ENCODE results near the gene RPL41. TPM values are rescaled to one million over a fixed set of nuclear protein-coding genes. Genes with fewer than 3 reads are reported as not detected.

Gene RPL41
- polyA plus RNA-seq, 3 donors = 4,378 to 5,767 (median 5,294) TPM

- peak; percentile 93 to 99 (median 97) for DNase-seq (ENCODE audit: extremely low read depth in 1 of 11, low read depth in 9 of 11, low spot score in 4 of 11)
These were observed 41.8 kb downstream of the RPL41 start, which contains the start of gene MYL6 for GRCh38 chr12:56158029-56158925. MYL6 (plus strand) TSS chr12:56158359; CDS start chr12:56158402, 43 bp downstream.

GRCh38 chr12:56158926-56159461 lies 42.6 kb downstream of the RPL41 start:
- peak in 6 of 11 donors; percentile 38 to 59 (median 50) for DNase-seq (ENCODE audit: extremely low read depth in 1 of 11, low read depth in 9 of 11, low spot score in 4 of 11)

- no peak for DNase-seq (ENCODE audit: extremely low read depth in 1 of 11, low read depth in 9 of 11, low spot score in 4 of 11)
These were observed 43.2 kb downstream of the RPL41 start for GRCh38 chr12:56159482-56160192.

- no peak for DNase-seq (ENCODE audit: extremely low read depth in 1 of 11, low read depth in 9 of 11, low spot score in 4 of 11)
These were observed 43.8 kb downstream of the RPL41 start for GRCh38 chr12:56160193-56160763.

GRCh38 chr12:56160894-56161689 lies 44.7 kb downstream of the RPL41 start:
- no peak for DNase-seq (ENCODE audit: extremely low read depth in 1 of 11, low read depth in 9 of 11, low spot score in 4 of 11)

DNA sequence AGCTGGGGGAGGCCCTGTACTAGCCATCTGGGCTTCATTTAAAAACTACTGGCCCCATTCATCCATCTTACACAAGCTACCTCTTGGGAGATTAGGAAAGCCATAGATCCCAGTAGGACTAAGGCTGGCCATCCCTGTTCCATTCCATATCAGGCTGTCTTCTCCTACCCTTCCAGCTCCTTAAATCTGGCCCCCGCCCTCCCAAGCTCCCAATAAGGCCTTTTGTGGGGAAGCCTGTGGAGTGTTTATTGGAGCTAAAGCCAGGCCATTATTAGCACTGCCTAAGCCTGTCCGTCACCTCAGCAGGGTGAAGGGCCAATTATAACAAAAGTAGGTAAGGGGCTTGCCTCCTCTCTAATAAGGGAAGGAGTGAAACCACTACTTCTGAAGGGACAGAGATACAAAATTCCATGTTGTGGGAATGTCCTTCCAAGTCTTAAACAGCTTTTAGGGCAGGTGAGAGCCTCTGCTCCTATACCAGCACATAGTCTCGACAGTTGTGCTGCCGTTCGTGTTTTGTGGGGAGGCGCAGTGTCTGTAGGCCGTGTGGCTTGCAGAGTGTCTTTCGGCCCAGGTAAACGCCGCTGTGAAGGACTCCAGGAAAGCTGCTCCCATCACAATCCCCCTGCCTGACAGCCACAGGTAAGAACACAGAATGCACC lies 45.4 kb downstream of the RPL41 start:
- DNase-seq (ENCODE audit: extremely low read depth in 1 of 11, low read depth in 9 of 11, low spot score in 4 of 11) = no peak

DNA sequence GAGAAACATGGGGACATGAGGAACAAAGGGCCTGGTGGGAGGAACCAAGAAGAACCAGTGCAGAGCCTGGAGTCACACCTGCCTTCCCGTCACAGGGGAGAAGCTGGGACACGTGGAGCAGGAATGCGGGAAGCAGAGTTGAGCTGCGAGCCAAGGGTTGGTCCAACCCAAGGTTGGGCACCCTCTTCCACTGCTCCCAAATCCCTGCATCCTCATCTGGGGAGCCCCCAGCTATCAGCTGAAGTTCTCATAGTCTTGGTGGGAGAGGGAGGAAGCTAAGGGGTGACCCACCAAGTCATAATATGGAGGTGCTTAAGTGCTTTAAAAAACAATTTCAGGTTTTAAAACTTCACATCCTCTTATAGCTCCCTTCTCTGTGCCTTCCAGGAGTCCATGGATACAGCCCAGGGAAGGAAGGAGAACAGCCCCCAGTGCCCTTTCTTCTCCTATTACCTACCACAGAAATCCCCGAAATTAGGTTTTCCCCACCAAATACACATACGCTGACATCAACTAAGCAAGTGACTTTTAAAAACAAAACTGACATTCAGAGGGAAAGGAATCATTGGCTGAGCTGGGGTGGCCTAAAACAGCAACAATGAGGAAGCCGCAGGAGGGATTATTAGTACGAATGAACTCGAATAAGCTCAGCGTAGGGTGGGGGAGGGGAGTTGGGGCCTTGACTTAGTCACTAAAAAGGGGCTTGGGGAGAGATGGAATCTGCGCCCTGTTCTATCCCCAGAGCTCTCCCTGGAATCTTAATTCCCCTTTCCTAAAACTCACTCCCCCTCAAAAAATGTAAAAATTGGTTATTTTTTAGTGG lies 46.2 kb downstream of the RPL41 start:
- no peak for DNase-seq (ENCODE audit: extremely low read depth in 1 of 11, low read depth in 9 of 11, low spot score in 4 of 11)

- DNase-seq (ENCODE audit: extremely low read depth in 1 of 11, low read depth in 9 of 11, low spot score in 4 of 11) = no peak
These were observed 47.3 kb downstream of the RPL41 start for GRCh38 chr12:56163533-56164344.

- no peak for DNase-seq (ENCODE audit: extremely low read depth in 1 of 11, low read depth in 9 of 11, low spot score in 4 of 11)
These were observed 47.9 kb downstream of the RPL41 start for GRCh38 chr12:56164345-56164729.

DNA sequence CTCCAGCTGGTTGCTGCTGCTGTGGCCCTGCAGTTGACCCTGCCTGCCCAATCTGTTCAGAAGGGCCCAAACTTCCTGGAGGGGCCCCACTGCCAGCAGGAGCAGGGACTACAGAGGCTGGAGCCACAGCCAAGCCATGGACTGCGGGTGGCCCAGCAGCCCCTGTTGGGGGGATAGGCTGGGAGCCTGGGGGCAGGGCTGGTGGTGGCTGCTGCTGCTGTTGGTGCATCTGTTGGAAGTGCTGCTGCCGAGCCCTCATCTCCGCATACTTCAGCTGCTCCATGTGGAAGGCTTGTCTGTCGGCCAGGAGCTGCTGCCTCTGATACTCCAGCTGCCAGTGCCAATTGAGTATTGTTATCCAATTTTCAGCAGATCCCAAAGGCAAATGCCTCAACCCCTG lies 48.9 kb downstream of the RPL41 start:
- no peak for DNase-seq (ENCODE audit: extremely low read depth in 1 of 11, low read depth in 9 of 11, low spot score in 4 of 11)

Other genes starting within 250 kb of the RPL41 start
- gene PYM1, start 188.7 kb upstream of the RPL41 start, polyA plus RNA-seq (ENCODE audit: insufficient read length in 3 of 3) = 10 to 100 TPM; 32.3 to 40.0 (median 37.5) TPM
- gene DGKA, start 185.5 kb upstream of the RPL41 start, polyA plus RNA-seq (ENCODE audit: insufficient read length in 3 of 3) = 10 to 100 TPM; 15.5 to 22.8 (median 19.9) TPM
- 1 to 10 TPM; 3.1 to 5.3 (median 3.4) TPM for gene PMEL, start 150.6 kb upstream of the RPL41 start, polyA plus RNA-seq (ENCODE audit: insufficient read length in 3 of 3)
- 10 to 100 TPM; 59.1 to 65.3 (median 64.1) TPM for gene CDK2, start 149.8 kb upstream of the RPL41 start, polyA plus RNA-seq (ENCODE audit: insufficient read length in 3 of 3)
- gene RAB5B, start 142.6 kb upstream of the RPL41 start, polyA plus RNA-seq (ENCODE audit: insufficient read length in 3 of 3) = 100 to 1,000 TPM; 148 to 170 (median 158) TPM
- gene SUOX, start 119.4 kb upstream of the RPL41 start, polyA plus RNA-seq (ENCODE audit: insufficient read length in 3 of 3) = 10 to 100 TPM; 43.0 to 54.2 (median 47.8) TPM
- gene IKZF4, start 95.6 kb upstream of the RPL41 start, polyA plus RNA-seq (ENCODE audit: insufficient read length in 3 of 3) = 10 to 100 TPM; 16.5 to 21.1 (median 16.6) TPM
- 100 to 1,000 TPM; 121 to 498 (median 375) TPM for gene RPS26, start 74.7 kb upstream of the RPL41 start, polyA plus RNA-seq (ENCODE audit: insufficient read length in 3 of 3)
- gene ERBB3, start 36.5 kb upstream of the RPL41 start, polyA plus RNA-seq (ENCODE audit: insufficient read length in 3 of 3) = 100 to 1,000 TPM in 1 of 3 donors, 10 to 100 TPM in 2; 73.5 to 119 (median 96.1) TPM
- gene PA2G4, start 12.1 kb upstream of the RPL41 start, polyA plus RNA-seq (ENCODE audit: insufficient read length in 3 of 3) = 100 to 1,000 TPM; 138 to 175 (median 171) TPM
- gene ZC3H10, start 1.6 kb downstream of the RPL41 start, polyA plus RNA-seq (ENCODE audit: insufficient read length in 3 of 3) = 1 to 10 TPM; 5.1 to 6.5 (median 5.8) TPM
- 10 to 100 TPM; 73.7 to 87.2 (median 78.8) TPM for gene ESYT1, start 11.6 kb downstream of the RPL41 start, polyA plus RNA-seq (ENCODE audit: insufficient read length in 3 of 3)
- 100 to 1,000 TPM; 164 to 191 (median 165) TPM for gene MYL6B, start 36.0 kb downstream of the RPL41 start, polyA plus RNA-seq (ENCODE audit: insufficient read length in 3 of 3)
- gene MYL6, start 41.7 kb downstream of the RPL41 start, polyA plus RNA-seq (ENCODE audit: insufficient read length in 3 of 3) = 1,000 to 10,000 TPM; 1,550 to 2,060 (median 1,865) TPM
- gene SMARCC2, start 72.8 kb downstream of the RPL41 start, polyA plus RNA-seq (ENCODE audit: insufficient read length in 3 of 3) = 100 to 1,000 TPM; 130 to 141 (median 134) TPM
- gene RNF41, start 105.3 kb downstream of the RPL41 start, polyA plus RNA-seq (ENCODE audit: insufficient read length in 3 of 3) = 10 to 100 TPM; 43.4 to 44.4 (median 44.1) TPM
- gene NABP2, start 107.7 kb downstream of the RPL41 start, polyA plus RNA-seq (ENCODE audit: insufficient read length in 3 of 3) = 10 to 100 TPM; 27.4 to 33.1 (median 28.9) TPM
- gene SLC39A5, start 113.4 kb downstream of the RPL41 start, polyA plus RNA-seq (ENCODE audit: insufficient read length in 3 of 3) = 10 to 100 TPM; 50.6 to 79.4 (median 62.5) TPM
- 10 to 100 TPM; 29.8 to 38.7 (median 34.0) TPM for gene ANKRD52, start 141.8 kb downstream of the RPL41 start, polyA plus RNA-seq (ENCODE audit: insufficient read length in 3 of 3)
- 10 to 100 TPM; 14.4 to 22.1 (median 19.0) TPM for gene COQ10A, start 150.3 kb downstream of the RPL41 start, polyA plus RNA-seq (ENCODE audit: insufficient read length in 3 of 3)
- 100 to 1,000 TPM; 192 to 212 (median 204) TPM for gene CS, start 183.7 kb downstream of the RPL41 start, polyA plus RNA-seq (ENCODE audit: insufficient read length in 3 of 3)
- 100 to 1,000 TPM; 140 to 161 (median 159) TPM for gene CNPY2, start 199.4 kb downstream of the RPL41 start, polyA plus RNA-seq (ENCODE audit: insufficient read length in 3 of 3)
- 100 to 1,000 TPM in 1 of 3 donors, 10 to 100 TPM in 2; 82.0 to 113 (median 93.7) TPM for gene PAN2, start 217.4 kb downstream of the RPL41 start, polyA plus RNA-seq (ENCODE audit: insufficient read length in 3 of 3)
- gene IL23A, start 222.3 kb downstream of the RPL41 start, polyA plus RNA-seq (ENCODE audit: insufficient read length in 3 of 3) = 1 to 10 TPM in 1 of 3 donors, under 1 TPM in 2; 0.67 to 1.2 (median 0.78) TPM
- gene STAT2, start 243.5 kb downstream of the RPL41 start, polyA plus RNA-seq (ENCODE audit: insufficient read length in 3 of 3) = 100 to 1,000 TPM in 1 of 3 donors, 10 to 100 TPM in 2; 84.6 to 152 (median 96.8) TPM
- gene APOF, start 246.2 kb downstream of the RPL41 start, polyA plus RNA-seq (ENCODE audit: insufficient read length in 3 of 3) = under 1 TPM in 2 of 3 donors, not detected in 1; 0.13 to 0.20 TPM

Data from renal cortex interstitium (tissue), 11 donors.